Urinary bladder (tissue), 4 donors: ENCODE results near the gene C10orf62. TPM values are rescaled to one million over a fixed set of nuclear protein-coding genes. Genes with fewer than 3 reads are reported as not detected.

Source experiments
- DNase-seq: peaks from one replicate; pipeline ENCODE4 v3.0.0-alpha.2; 2015; ENCODE audit errors: extremely low spot score
- H3K27ac ChIP-seq: one replicate; pipeline ENCODE4 v1.5.1; 2013; ENCODE audit warnings: low read depth, mild to moderate bottlenecking, moderate library complexity
- H3K36me3 ChIP-seq: one replicate; pipeline ENCODE4 v1.6.1; 2013; ENCODE audit warnings: mild to moderate bottlenecking, moderate library complexity; ENCODE audit not compliant: insufficient read depth
- H3K4me1 ChIP-seq: one replicate; pipeline ENCODE4 v1.6.1; 2013; ENCODE audit warnings: mild to moderate bottlenecking, moderate library complexity; ENCODE audit not compliant: insufficient read depth
- H3K4me3 ChIP-seq: one replicate; pipeline ENCODE4 v1.5.1; 2013; ENCODE audit warnings: low read depth, low read length
- WGBS: extraction: QIAGEN DNeasy Blood & Tissue Kit; methylation state at CpG from one replicate; pipeline ENCODE4 v1.1.7; 2013; 5-methylcytosine and 5-hydroxymethylcytosine counted together
- polyA plus RNA-seq: library from polyadenylated mRNA; stranded (reverse); fragments of 200-250 nt; gene quantifications from one replicate; pipeline ENCODE4 v1.2.3, GENCODE V29; 2013
- total RNA-seq: library from RNA; depleted of rRNA; stranded (reverse); fragments of >200 nt; gene quantifications from one replicate; pipeline ENCODE4 v1.2.3, GENCODE V29; 2014
- donor health status: healthy with polysubstance abuse.
- donor health status: healthy.

The C10orf62 gene
- total and polyA plus RNA-seq, 2 donors = not detected

- WGBS = 90% methylated on average over 5 of the region's 5 CpGs
- no peak for DNase-seq
- no peaks in the 10 kb centered on the region for H3K4me1 ChIP-seq
- no peak overlapping the region for H3K4me3 ChIP-seq
- H3K36me3 ChIP-seq = no peaks in the 10 kb centered on the region
- no peak overlapping the region for H3K27ac ChIP-seq
Measured at GRCh38 chr10:97585439-97585811, 4.1 kb upstream of the C10orf62 start.

- 87% methylated on average over 2 of the region's 2 CpGs for WGBS
- H3K4me3 ChIP-seq = no peak overlapping the region
- H3K27ac ChIP-seq = no peak overlapping the region
- no peak for DNase-seq
- no peaks in the 10 kb centered on the region for H3K4me1 ChIP-seq
- H3K36me3 ChIP-seq = no peaks in the 10 kb centered on the region
Measured at GRCh38 chr10:97587183-97587582, 2.3 kb upstream of the C10orf62 start.

DNA sequence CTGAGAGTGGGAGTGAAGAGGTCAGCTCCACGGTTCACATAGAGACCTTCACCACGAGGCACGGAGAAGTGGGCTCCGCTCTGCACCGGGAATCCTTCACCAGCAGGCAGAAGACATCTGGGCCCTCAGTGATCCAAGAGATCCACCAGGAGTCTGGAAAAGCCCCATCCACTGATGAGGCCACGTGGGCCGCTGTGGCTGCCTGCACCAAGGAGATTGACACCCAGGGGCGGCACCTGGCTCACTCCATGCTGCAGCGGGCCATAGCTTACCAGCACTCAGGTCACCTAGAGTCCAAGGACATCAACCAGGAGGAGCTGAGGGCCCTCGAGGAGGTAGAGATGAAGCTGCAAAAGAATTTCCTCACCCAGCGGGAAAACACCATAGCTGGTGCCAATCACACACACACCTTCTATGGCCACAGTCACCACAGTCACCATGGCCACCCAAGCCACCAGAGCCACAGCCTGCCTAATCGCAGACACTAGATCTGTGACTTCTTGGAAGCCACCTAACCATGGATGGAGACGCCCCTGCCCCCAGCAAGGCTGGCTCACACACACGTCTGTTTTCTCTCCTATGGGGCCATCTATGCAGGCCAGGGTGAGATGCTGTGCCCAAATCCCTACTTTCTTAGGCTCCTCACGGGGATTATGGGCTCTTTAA, 694 bp downstream of the C10orf62 start:
- 94% methylated on average over 15 of the region's 15 CpGs for WGBS
- Histone ChIP-seq H3K4me1 (no peaks in the 10 kb centered on the region), H3K36me3 (no peaks in the 10 kb centered on the region), H3K4me3 (no peak overlapping the region), H3K27ac (no peak overlapping the region)
- DNase-seq = no peak

DNA sequence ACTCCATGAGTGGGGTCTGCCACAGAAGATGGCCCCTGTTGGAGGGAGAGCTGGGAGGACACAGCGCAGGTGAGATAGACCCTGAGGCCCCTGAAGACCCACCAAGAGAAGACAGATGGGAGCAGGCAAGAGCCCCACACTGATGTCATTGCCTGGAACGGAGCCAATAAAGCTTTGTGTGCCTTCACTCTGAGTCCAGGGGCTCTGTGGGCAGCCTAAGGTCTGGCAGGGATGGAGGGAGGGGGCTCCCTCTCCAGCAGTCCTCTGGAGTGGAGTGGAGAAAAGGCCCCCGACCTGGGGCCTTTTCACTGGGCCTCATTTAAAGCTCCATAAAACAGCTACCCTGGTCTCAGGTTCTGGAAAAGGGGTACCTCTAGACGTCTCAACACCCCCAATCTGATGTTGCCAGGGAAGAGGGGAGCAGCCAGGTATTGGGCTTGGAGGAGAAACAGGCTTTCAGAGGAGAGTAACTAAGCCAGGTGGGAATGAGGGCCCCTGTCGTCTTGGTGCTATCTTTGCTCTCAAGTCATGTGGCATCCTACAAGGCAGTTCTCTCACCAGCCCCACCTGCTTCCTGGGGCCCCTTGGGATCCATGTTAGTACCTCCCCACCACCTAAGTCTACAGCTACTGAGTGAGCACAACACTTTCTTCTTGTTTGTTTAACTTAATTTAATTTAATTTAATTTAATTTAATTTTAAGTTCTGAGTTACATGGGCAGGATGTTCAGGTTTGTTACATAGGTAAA, 1.4 kb downstream of the C10orf62 start:
- no peak overlapping the region for H3K27ac ChIP-seq
- 65% methylated on average over 5 of the region's 5 CpGs for WGBS
- H3K4me3 ChIP-seq = no peak overlapping the region
- no peaks in the 10 kb centered on the region for H3K36me3 ChIP-seq
- no peak for DNase-seq
- no peaks in the 10 kb centered on the region for H3K4me1 ChIP-seq

GRCh38 chr10:97593421-97593820, 3.9 kb downstream of the C10orf62 start:
- WGBS = 45% methylated on average over 4 of the region's 4 CpGs
- Histone ChIP-seq H3K4me1 (no peaks in the 10 kb centered on the region), H3K27ac (no peak overlapping the region), H3K4me3 (no peak overlapping the region), H3K36me3 (no peaks in the 10 kb centered on the region)
- DNase-seq = no peak

GRCh38 chr10:97596101-97597082, 6.9 kb downstream of the C10orf62 start:
- no peaks in the 10 kb centered on the region for H3K36me3 ChIP-seq
- H3K4me1 ChIP-seq = no peaks in the 10 kb centered on the region
- no peak for DNase-seq
- 46% methylated on average over 10 of the region's 10 CpGs for WGBS
- H3K4me3 ChIP-seq = no peak overlapping the region
- H3K27ac ChIP-seq = no peak overlapping the region

DNA sequence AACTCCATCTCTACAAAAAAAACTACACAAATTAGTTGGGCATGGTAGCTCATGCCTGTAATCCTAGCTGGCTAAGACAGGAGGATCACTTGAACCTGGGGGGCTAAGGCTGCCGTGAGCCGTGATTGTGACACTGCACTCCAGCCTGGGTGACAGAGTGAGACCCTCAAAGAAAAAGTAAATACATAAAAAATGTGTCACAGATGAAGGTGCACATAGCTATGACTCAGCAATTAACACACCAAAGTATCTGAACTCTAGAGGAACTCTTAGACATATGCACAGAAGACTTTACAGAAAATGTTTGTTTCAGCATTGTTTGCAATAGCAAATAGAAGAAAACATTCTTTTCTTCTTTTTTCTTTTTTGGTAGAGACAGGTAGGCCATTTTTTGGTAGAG, 8.3 kb downstream of the C10orf62 start:
- no peak overlapping the region for H3K4me3 ChIP-seq
- H3K4me1 ChIP-seq = no peaks in the 10 kb centered on the region
- 88% methylated on average over 2 of the region's 2 CpGs for WGBS
- H3K36me3 ChIP-seq = no peaks in the 10 kb centered on the region
- H3K27ac ChIP-seq = no peak overlapping the region
- DNase-seq = no peak

- no peak for DNase-seq
- H3K36me3 ChIP-seq = no peaks in the 10 kb centered on the region
- H3K27ac ChIP-seq = no peak overlapping the region
- no peaks in the 10 kb centered on the region for H3K4me1 ChIP-seq
- 95% methylated on average over 19 of the region's 19 CpGs for WGBS
- H3K4me3 ChIP-seq = no peak overlapping the region
Measured at GRCh38 chr10:97598407-97599271, 9.1 kb downstream of the C10orf62 start.

DNA sequence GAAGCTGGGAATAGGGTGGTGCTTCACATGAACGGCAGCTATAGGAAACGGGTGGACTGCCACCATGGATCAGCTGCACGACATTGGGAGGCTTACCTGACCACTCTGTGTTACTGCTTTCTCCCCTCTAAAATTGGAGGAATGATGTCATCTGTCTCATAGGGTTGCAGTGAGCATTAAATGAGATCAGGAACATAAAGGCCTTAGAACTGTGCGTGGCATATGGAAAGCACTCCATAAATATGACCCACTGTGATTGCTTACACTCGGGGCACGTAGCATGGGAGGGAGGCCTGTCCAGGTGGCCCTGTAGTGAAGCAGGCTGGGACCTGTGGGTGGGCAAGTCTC, 9.7 kb downstream of the C10orf62 start:
- WGBS = 85% methylated on average over 6 of the region's 6 CpGs
- no peak overlapping the region for H3K4me3 ChIP-seq
- H3K27ac ChIP-seq = no peak overlapping the region
- no peak for DNase-seq
- H3K4me1 ChIP-seq = no peaks in the 10 kb centered on the region
- H3K36me3 ChIP-seq = no peaks in the 10 kb centered on the region

GRCh38 chr10:97600616-97601015, 11.1 kb downstream of the C10orf62 start:
- H3K36me3 ChIP-seq = no peaks in the 10 kb centered on the region
- no peak overlapping the region for H3K4me3 ChIP-seq
- DNase-seq = no peak
- H3K27ac ChIP-seq = no peak overlapping the region
- no peaks in the 10 kb centered on the region for H3K4me1 ChIP-seq
- 93% methylated on average over 1 of the region's 1 CpG for WGBS

- WGBS = 83% methylated on average over 21 of the region's 21 CpGs
- Histone ChIP-seq H3K27ac (no peak overlapping the region), H3K4me3 (no peak overlapping the region), H3K4me1 (no peaks in the 10 kb centered on the region), H3K36me3 (no peaks in the 10 kb centered on the region)
- DNase-seq = no peak
Measured at GRCh38 chr10:97601268-97602215, 12.0 kb downstream of the C10orf62 start.

GRCh38 chr10:97607095-97607636, 17.6 kb downstream of the C10orf62 start:
- H3K4me3 ChIP-seq = no peak overlapping the region
- H3K36me3 ChIP-seq = no peaks in the 10 kb centered on the region
- H3K27ac ChIP-seq = no peak overlapping the region
- 93% methylated on average over 5 of the region's 5 CpGs for WGBS
- no peaks in the 10 kb centered on the region for H3K4me1 ChIP-seq
- no peak for DNase-seq
